K562 (cell line): ENCODE data around the gene LENEP. TPM values are rescaled to one million over a fixed set of nuclear protein-coding genes. Genes with fewer than 3 reads are reported as not detected.

Experiments
- DIDO1 ChIP-seq: fragments of 450-650 bp; IDR thresholded peaks from 2 replicates; pipeline ENCODE4 v1.6.1; 2016; ENCODE audit warnings: low read depth, missing biosample characterization, missing genetic modification characterization
- FOXK1 ChIP-seq: sonication (generic); formaldehyde crosslinking; IDR thresholded peaks from 2 replicates; pipeline ENCODE4 v1.8.0; 2022; ENCODE audit warnings: missing genetic modification reagents, mild to moderate bottlenecking, borderline replicate concordance
- KLF6 ChIP-seq: fragments of 250-450 bp; sonication (Bioruptor Pico); IDR thresholded peaks from 2 replicates; pipeline ENCODE4 v1.4.0; 2020; ENCODE audit warnings: mild to moderate bottlenecking, moderate library complexity, borderline replicate concordance
- MAZ ChIP-seq, 2 experiments: fragments of 450-650 bp in 1 of 2; sonication (generic) in 1 of 2; formaldehyde crosslinking; IDR thresholded peaks in 1 of 2; conservative IDR thresholded peaks in 1 of 2; 2 replicates each; pipeline versions ENCODE4 v1.4.0 to v1.5.0; 2020; ENCODE audit warnings: mild to moderate bottlenecking in 1 of 2, missing genetic modification reagents in 1 of 2
- MECOM ChIP-seq: fragments of 250-450 bp; sonication (Bioruptor Pico); IDR thresholded peaks from 2 replicates; pipeline ENCODE4 v1.8.0; 2022; ENCODE audit warnings: inconsistent platforms
- MTA1 ChIP-seq: fragments of 450-650 bp; IDR thresholded peaks from 2 replicates; pipeline ENCODE4 v1.6.1; 2017; ENCODE audit warnings: borderline replicate concordance
- NFRKB ChIP-seq: fragments of 450-650 bp; IDR thresholded peaks from 2 replicates; pipeline ENCODE4 v1.6.1; 2016; ENCODE audit warnings: low read depth
- POLR2G ChIP-seq: fragments of 200-400 bp; formaldehyde crosslinking; IDR thresholded peaks from 2 replicates; pipeline ENCODE4 v1.6.1; 2017; ENCODE audit warnings: low read depth, mild to moderate bottlenecking, antibody characterized with exemption, low read length, moderate library complexity
- PPARD ChIP-seq: fragments of 250-450 bp; sonication (Bioruptor Pico); IDR thresholded peaks from 2 replicates; pipeline ENCODE4 v1.8.0; 2022; ENCODE audit warnings: inconsistent platforms, mild to moderate bottlenecking, moderate library complexity
- PYGO2 ChIP-seq: fragments of 450-650 bp; IDR thresholded peaks from 2 replicates; pipeline ENCODE4 v1.6.1; 2016; ENCODE audit warnings: mild to moderate bottlenecking, missing genetic modification characterization, moderate library complexity, missing compliant biosample characterization
- SMARCC2 ChIP-seq: fragments of 450-650 bp; IDR thresholded peaks from 2 replicates; pipeline ENCODE4 v1.6.1; 2017; ENCODE audit warnings: antibody characterized with exemption, moderate library complexity, mild to moderate bottlenecking, low read depth
- TEAD4 ChIP-seq, 2 experiments: sonication (generic) in 1 of 2; formaldehyde crosslinking in 1 of 2; IDR thresholded peaks; 2 replicates each; pipeline versions ENCODE4 v1.6.1 to v1.8.0; 2012 to 2022; ENCODE audit warnings: borderline replicate concordance in 1 of 2, inconsistent platforms in 1 of 2, low read length in 1 of 2, mild to moderate bottlenecking in 1 of 2, missing genetic modification reagents in 1 of 2
- YBX1 ChIP-seq: fragments of 450-650 bp; IDR thresholded peaks from 2 replicates; pipeline ENCODE4 v1.7.1; 2016; ENCODE audit warnings: mild to moderate bottlenecking
- ZFPM2 ChIP-seq: fragments of 250-450 bp; sonication (Bioruptor Pico); IDR thresholded peaks from 2 replicates; pipeline ENCODE4 v1.5.1; 2022; ENCODE audit warnings: mild to moderate bottlenecking
- ZNF140 ChIP-seq: fragments of 250-450 bp; sonication (Bioruptor Pico); IDR thresholded peaks from 2 replicates; pipeline ENCODE4 v1.8.0; 2021; ENCODE audit warnings: moderate library complexity, mild to moderate bottlenecking, inconsistent platforms
- ZNF707 ChIP-seq: fragments of 250-450 bp; sonication (Bioruptor Pico); conservative IDR thresholded peaks from 2 replicates; pipeline ENCODE4 v1.8.0; 2022; ENCODE audit warnings: inconsistent platforms, mild to moderate bottlenecking, moderate library complexity
- polyA plus RNA-seq, 8 experiments: library from polyadenylated mRNA; depleted of rRNA in 4 of 8; stranded (reverse) in 5 of 8; unstranded in 3 of 8; fragments of >200 nt; fragmentation: Nextera tagmentation in 2 of 8; fragmentation: Illumina TruSeq in 1 of 8; extraction: Ambion mirVana in 2 of 8; extraction: Trizol in 1 of 8; gene quantifications; 2 replicates each; pipeline versions ENCODE4 v1.2.1 to v1.2.3, GENCODE V29; 2011 to 2014; ENCODE audit warnings: inconsistent platforms in 1 of 8, missing spikeins in 1 of 8
- total RNA-seq, 7 experiments: library from RNA; depleted of rRNA in 6 of 7; stranded (reverse); fragments of >200 nt in 6 of 7; fragmentation: Illumina TruSeq in 2 of 7; extraction: Trizol in 2 of 7; gene quantifications; 2 replicates each; pipeline versions ENCODE4 v1.2.1 to v1.2.3, GENCODE V29; 2011 to 2021; ENCODE audit warnings: low replicate concordance in 1 of 7
- TF ChIP-seq, protein P1 (sequence below): fragments of 250-450 bp; sonication (Bioruptor Pico); IDR thresholded peaks from 2 replicates; pipeline ENCODE4 v1.8.0; 2021; ENCODE audit warnings: moderate library complexity, mild to moderate bottlenecking, inconsistent platforms
- TF ChIP-seq, protein P2 (sequence below): fragments of 250-450 bp; sonication (Bioruptor Pico); IDR thresholded peaks from 2 replicates; pipeline ENCODE4 v1.5.0; 2020; ENCODE audit warnings: mild to moderate bottlenecking, borderline replicate concordance
- TF ChIP-seq, protein P3 (sequence below): conservative IDR thresholded peaks from 2 replicates; pipeline ENCODE4 v1.6.1; 2011; ENCODE audit warnings: low read depth, mild to moderate bottlenecking, low read length; ENCODE audit not compliant: control insufficient read depth
- TF ChIP-seq, protein P4 (sequence below): fragments of 450-650 bp; IDR thresholded peaks from 2 replicates; pipeline ENCODE4 v1.6.1; 2018; ENCODE audit not compliant: partially characterized antibody

Gene LENEP
- total and polyA plus RNA-seq, 9 of the 15 experiments (the other 6 are each of a cell fraction or from before 2014, with no cell fraction given) = 0.23 to 0.87 (median 0.67) TPM; not detected in 5

DNA sequence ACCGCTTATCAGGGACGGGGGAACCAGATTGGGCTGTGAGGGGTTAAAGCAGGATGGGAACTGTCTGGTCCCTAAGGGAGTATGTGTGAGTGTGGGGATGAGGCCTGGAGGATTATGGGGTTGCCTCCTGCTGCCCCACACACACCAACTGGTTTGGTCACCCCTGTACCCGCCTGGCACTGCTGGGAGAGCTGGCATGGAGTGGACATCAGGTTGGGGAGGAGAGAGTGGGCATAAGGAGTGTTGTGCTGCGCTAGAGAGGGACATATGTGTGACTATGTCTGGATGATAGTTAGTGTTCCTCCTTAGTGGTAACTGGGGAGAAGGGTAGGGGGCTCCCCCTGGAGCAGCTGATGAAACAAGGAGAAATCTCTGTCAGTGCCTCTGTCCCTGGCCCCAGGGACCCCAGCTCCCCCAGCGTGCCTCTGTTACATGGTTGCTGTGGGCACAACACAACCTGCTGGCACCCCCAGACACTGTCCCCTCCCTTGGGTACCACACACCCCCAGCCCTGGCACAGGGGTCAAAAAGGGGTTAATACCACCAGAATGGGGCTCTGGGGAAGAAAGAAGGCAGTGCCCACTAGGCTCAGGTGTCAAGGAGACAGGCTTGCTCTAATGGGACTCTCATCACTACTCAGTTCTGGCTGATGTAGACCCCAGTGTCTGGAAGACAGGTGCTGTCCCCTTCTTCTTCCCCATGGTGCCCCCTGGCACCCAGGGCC is 11.1 kb downstream of the LENEP start (continued):
- TF ChIP-seq KLF6 (CRISPR knock-in tag) = no peak
- no peak for TF ChIP-seq SMARCC2
- TF ChIP-seq DIDO1 (tag) = no peak
- no peak for TF ChIP-seq FOXK1 (CRISPR knock-in tag)
- TF ChIP-seq, protein P1, sequence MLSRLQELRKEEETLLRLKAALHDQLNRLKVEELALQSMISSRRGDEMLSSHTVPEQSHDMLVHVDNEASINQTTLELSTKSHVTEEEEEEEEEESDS (CRISPR knock-in tag) = no peak
- TF ChIP-seq TEAD4 (IDR thresholded peaks at IDR 0.05; ENCODE audit: low read length) = no peak
- TF ChIP-seq TEAD4 (CRISPR knock-in tag; IDR thresholded peaks at IDR 0.05; ENCODE audit: borderline replicate concordance) = no peak
- peak; percentile 59 for TF ChIP-seq MECOM (CRISPR knock-in tag)
- TF ChIP-seq, protein P2, sequence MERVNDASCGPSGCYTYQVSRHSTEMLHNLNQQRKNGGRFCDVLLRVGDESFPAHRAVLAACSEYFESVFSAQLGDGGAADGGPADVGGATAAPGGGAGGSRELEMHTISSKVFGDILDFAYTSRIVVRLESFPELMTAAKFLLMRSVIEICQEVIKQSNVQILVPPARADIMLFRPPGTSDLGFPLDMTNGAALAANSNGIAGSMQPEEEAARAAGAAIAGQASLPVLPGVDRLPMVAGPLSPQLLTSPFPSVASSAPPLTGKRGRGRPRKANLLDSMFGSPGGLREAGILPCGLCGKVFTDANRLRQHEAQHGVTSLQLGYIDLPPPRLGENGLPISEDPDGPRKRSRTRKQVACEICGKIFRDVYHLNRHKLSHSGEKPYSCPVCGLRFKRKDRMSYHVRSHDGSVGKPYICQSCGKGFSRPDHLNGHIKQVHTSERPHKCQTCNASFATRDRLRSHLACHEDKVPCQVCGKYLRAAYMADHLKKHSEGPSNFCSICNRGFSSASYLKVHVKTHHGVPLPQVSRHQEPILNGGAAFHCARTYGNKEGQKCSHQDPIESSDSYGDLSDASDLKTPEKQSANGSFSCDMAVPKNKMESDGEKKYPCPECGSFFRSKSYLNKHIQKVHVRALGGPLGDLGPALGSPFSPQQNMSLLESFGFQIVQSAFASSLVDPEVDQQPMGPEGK (CRISPR knock-in tag) = 0 out of 2 replicates have a peak, but pooled peaks have one; percentile 15
- 0 out of 2 replicates have a peak, but pooled peaks have one; percentile 18 for TF ChIP-seq PYGO2 (tag)
- TF ChIP-seq YBX1 = no peak
- TF ChIP-seq MAZ (CRISPR knock-in tag; conservative IDR thresholded peaks at IDR 0.05 in 1 of 2, IDR thresholded peaks at IDR 0.05 in 1 of 2) = peak in 1 of 2 experiments; percentile 49; a peak in 1 of 4 replicates
- TF ChIP-seq, protein P3, sequence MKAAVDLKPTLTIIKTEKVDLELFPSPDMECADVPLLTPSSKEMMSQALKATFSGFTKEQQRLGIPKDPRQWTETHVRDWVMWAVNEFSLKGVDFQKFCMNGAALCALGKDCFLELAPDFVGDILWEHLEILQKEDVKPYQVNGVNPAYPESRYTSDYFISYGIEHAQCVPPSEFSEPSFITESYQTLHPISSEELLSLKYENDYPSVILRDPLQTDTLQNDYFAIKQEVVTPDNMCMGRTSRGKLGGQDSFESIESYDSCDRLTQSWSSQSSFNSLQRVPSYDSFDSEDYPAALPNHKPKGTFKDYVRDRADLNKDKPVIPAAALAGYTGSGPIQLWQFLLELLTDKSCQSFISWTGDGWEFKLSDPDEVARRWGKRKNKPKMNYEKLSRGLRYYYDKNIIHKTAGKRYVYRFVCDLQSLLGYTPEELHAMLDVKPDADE = 0 out of 2 replicates have a peak, but pooled peaks have one; percentile 14
- TF ChIP-seq ZNF707 (CRISPR knock-in tag) = no peak
- peak; percentile 44; the same call in 1 of the 2 replicates for TF ChIP-seq MTA1
- TF ChIP-seq, protein P4, sequence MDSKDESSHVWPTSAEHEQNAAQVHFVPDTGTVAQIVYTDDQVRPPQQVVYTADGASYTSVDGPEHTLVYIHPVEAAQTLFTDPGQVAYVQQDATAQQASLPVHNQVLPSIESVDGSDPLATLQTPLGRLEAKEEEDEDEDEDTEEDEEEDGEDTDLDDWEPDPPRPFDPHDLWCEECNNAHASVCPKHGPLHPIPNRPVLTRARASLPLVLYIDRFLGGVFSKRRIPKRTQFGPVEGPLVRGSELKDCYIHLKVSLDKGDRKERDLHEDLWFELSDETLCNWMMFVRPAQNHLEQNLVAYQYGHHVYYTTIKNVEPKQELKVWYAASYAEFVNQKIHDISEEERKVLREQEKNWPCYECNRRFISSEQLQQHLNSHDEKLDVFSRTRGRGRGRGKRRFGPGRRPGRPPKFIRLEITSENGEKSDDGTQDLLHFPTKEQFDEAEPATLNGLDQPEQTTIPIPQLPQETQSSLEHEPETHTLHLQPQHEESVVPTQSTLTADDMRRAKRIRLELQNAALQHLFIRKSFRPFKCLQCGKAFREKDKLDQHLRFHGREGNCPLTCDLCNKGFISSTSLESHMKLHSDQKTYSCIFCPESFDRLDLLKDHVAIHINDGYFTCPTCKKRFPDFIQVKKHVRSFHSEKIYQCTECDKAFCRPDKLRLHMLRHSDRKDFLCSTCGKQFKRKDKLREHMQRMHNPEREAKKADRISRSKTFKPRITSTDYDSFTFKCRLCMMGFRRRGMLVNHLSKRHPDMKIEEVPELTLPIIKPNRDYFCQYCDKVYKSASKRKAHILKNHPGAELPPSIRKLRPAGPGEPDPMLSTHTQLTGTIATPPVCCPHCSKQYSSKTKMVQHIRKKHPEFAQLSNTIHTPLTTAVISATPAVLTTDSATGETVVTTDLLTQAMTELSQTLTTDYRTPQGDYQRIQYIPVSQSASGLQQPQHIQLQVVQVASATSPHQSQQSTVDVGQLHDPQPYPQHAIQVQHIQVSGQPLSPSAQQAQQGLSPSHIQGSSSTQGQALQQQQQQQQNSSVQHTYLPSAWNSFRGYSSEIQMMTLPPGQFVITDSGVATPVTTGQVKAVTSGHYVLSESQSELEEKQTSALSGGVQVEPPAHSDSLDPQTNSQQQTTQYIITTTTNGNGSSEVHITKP = no peak
- peak; percentile 78; the same call in 1 of the 2 replicates for TF ChIP-seq NFRKB
- no peak for TF ChIP-seq ZNF140 (CRISPR knock-in tag)
- TF ChIP-seq POLR2G = no peak
- no peak for TF ChIP-seq ZFPM2 (CRISPR knock-in tag)
- TF ChIP-seq PPARD = no peak
